Liver (tissue), 3 donors: ENCODE measurements around the gene CXorf38.

Source experiments
- ATF3 ChIP-seq: IDR thresholded peaks from 2 replicates; pipeline ENCODE4 v1.6.1; 2016; ENCODE audit warnings: antibody characterized with exemption
- CTCF ChIP-seq: fragments of 150-350 bp; IDR thresholded peaks from 2 replicates; pipeline ENCODE4 v1.5.1; 2017; ENCODE audit warnings: improper control_type of control experiment, low read depth, low read length; ENCODE audit not compliant: missing input control
- EGR1 ChIP-seq, 2 donors: IDR thresholded peaks; 2 replicates each; pipeline ENCODE4 v1.6.1; 2016 to 2018; ENCODE audit warnings: antibody characterized with exemption in 2 of 2, low read depth in 2 of 2
- GABPA ChIP-seq, 2 donors: IDR thresholded peaks in 1 of 2; conservative IDR thresholded peaks in 1 of 2; 2 replicates each; pipeline ENCODE4 v1.6.1; 2016; ENCODE audit warnings: antibody characterized with exemption in 2 of 2, mild to moderate bottlenecking in 1 of 2, moderate library complexity in 1 of 2
- HNF4G ChIP-seq: IDR thresholded peaks from 2 replicates; pipeline ENCODE4 v1.6.1; 2016; ENCODE audit warnings: antibody characterized with exemption
- JUND ChIP-seq, 2 donors: IDR thresholded peaks; 2 replicates each; pipeline ENCODE4 v1.6.1; 2016; ENCODE audit warnings: antibody characterized with exemption in 2 of 2
- REST ChIP-seq: IDR thresholded peaks from 2 replicates; pipeline ENCODE4 v1.6.1; 2016; ENCODE audit warnings: antibody characterized with exemption, mild to moderate bottlenecking
- SP1 ChIP-seq: IDR thresholded peaks from 2 replicates; pipeline ENCODE4 v1.6.1; 2018; ENCODE audit warnings: antibody characterized with exemption, mild to moderate bottlenecking
- TAF1 ChIP-seq: conservative IDR thresholded peaks from 2 replicates; pipeline ENCODE4 v1.6.1; 2016; ENCODE audit warnings: antibody characterized with exemption, mild to moderate bottlenecking
- YY1 ChIP-seq: IDR thresholded peaks from 2 replicates; pipeline ENCODE4 v1.6.1; 2016; ENCODE audit warnings: antibody characterized with exemption, mild to moderate bottlenecking
- TF ChIP-seq, protein P1 (sequence below): IDR thresholded peaks from 2 replicates; pipeline ENCODE4 v1.6.1; 2016; ENCODE audit warnings: antibody characterized with exemption
- donor health status: healthy.
- donor health status: healthy.

DNA sequence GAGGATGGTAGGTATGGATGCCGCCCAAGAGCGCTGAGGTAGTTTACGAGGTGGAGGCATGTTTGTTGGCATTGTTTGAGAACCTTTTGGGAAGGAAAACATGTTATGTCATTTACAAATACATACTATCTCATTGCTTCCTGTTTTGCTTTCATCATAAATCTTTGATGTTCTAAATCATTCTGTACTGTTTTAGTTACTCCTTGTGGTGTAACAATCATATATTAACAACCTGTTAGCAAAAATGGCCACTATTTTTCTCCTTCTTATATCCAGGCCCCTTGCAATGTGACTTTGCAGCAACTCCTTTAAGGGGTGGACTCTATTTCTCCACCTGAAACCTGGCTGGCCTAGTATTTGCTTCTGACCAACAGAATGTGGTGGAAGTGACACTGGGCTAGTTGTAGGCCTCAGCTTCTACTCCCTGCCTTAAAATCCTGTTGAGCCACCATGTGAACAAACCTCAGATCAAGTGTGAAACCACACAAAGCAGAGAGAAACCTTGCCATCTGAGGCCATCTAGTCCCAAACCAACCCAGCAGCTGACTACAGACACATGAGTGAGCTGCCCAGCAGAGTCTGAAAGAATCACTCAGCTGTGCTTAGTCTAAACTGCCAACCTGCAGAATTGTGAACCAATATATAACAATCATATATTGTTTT, 15.8 kb upstream of the CXorf38 start:
- TF ChIP-seq ATF3 = no peak
- no peak for TF ChIP-seq CTCF
- no peak for TF ChIP-seq EGR1 (IDR thresholded peaks at IDR 0.05; ENCODE audit: low read depth in 2 of 2)
- no peak for TF ChIP-seq JUND (IDR thresholded peaks at IDR 0.05)
- no peak for TF ChIP-seq GABPA (IDR thresholded peaks at IDR 0.05 in 1 of 2, conservative IDR thresholded peaks at IDR 0.05 in 1 of 2)
- TF ChIP-seq TAF1 = no peak
- TF ChIP-seq, protein P1, sequence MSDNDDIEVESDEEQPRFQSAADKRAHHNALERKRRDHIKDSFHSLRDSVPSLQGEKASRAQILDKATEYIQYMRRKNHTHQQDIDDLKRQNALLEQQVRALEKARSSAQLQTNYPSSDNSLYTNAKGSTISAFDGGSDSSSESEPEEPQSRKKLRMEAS = no peak
- TF ChIP-seq REST = no peak
- no peak for TF ChIP-seq HNF4G
- TF ChIP-seq SP1 = no peak
- no peak for TF ChIP-seq YY1
